ENCODE measurements around the gene C22orf15.

The C22orf15 gene

DNA sequence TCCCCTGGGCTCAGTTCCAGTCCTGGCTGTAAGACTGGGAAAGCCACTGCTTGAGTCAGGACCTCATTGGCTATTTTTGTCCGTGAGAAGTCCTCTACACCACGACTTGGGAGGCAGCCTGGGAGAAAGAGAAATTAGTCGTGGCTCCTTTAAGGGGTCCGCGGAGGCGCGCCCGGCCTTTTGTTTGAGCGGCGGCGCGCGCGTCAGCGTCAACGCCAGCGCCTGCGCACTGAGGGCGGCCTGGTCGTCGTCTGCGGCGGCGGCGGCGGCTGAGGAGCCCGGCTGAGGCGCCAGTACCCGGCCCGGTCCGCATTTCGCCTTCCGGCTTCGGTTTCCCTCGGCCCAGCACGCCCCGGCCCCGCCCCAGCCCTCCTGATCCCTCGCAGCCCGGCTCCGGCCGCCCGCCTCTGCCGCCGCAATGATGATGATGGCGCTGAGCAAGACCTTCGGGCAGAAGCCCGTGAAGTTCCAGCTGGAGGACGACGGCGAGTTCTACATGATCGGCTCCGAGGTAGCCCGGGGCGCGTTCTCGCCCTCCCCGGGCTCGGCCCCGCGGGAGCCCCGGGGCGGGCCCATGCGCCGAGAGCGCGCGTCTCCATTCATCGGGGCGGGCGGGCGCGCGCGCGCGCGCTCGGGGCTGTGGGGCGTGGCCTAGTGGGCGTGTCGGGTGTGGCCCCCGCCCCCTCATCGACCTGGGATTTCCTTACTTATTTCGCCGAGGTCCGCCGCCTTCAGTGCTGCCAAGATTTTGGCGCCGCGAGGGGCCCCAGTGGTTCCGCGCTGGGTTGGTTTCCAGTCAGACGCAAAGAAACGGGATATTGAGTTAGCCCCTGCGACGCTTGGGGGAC, 24.2 kb downstream of the C22orf15 start, which contains the start of gene SMARCB1:
Gene SMARCB1, plus strand, starts transcription at position 215 of the 848 bp plus-strand sequence. Its CDS starts 204 bp downstream, at position 419.
- DNase-seq (ENCODE audit: low read depth in 2 of 3, low spot score in 2 of 3) = peak; percentile 80 to 91 (median 91)

DNA sequence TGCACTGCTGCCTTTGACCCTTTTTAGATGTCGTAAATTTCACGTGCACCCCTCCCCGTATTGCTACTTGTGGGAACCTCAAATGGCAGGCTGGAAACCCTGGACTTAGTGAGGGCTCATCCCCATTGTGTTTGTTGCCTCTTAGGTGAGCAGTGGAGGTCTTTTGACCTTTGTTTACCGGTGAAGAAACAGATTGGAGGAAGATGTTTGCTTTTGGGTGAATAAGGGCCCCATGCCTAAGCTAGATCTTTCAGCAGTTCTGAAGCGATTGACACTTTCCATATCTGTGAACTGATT, 24.8 kb downstream of the C22orf15 start:
- no peak for DNase-seq (ENCODE audit: low read depth in 2 of 3, low spot score in 2 of 3)

DNA sequence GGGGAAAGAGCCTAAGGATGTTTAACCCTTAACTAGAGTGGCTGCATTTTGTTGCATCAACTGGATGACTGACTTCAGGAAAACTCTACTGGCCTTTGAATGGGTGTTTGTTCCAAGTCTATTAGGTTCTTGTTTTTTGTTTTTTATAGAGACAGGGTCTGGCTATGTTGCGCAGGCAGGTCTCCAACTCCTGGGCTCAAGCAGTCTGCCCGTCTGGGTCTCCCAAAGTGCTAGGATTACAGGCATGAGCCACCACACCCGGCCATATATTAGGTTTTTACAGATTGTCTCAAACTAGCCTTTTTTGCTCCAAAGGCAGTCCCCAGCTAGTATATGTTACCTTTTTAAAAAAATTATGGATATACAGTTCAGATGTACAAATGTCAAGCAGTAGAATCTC, 25.1 kb downstream of the C22orf15 start:
- DNase-seq (ENCODE audit: low read depth in 2 of 3, low spot score in 2 of 3) = no peak

DNA sequence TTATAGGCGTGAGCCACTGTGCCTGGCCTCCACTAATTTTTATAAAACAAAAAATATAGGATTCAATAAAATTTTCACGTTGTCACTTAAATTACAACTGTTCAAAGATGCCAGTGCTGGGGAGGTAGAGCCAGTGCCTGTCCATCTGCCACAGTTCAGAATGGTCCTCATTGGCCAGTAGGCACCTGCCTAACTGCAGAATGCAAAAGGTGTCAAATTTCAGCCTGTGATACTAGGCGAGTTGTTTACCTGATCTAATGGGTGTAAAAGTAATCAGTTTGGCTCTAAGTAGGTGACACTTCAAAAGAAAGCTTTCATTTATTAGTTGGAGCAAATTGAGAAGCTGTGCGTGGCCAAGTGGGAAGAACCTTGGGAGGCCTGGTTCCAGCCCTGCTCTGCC, 26.3 kb downstream of the C22orf15 start:
- no peak for DNase-seq (ENCODE audit: low read depth in 2 of 3, low spot score in 2 of 3)

GRCh38 chr22:23789638-23790037, 26.8 kb downstream of the C22orf15 start:
- no peak for DNase-seq (ENCODE audit: low read depth in 2 of 3, low spot score in 2 of 3)

GRCh38 chr22:23790819-23791737, 28.3 kb downstream of the C22orf15 start:
- no peak for DNase-seq (ENCODE audit: low read depth in 2 of 3, low spot score in 2 of 3)

DNA sequence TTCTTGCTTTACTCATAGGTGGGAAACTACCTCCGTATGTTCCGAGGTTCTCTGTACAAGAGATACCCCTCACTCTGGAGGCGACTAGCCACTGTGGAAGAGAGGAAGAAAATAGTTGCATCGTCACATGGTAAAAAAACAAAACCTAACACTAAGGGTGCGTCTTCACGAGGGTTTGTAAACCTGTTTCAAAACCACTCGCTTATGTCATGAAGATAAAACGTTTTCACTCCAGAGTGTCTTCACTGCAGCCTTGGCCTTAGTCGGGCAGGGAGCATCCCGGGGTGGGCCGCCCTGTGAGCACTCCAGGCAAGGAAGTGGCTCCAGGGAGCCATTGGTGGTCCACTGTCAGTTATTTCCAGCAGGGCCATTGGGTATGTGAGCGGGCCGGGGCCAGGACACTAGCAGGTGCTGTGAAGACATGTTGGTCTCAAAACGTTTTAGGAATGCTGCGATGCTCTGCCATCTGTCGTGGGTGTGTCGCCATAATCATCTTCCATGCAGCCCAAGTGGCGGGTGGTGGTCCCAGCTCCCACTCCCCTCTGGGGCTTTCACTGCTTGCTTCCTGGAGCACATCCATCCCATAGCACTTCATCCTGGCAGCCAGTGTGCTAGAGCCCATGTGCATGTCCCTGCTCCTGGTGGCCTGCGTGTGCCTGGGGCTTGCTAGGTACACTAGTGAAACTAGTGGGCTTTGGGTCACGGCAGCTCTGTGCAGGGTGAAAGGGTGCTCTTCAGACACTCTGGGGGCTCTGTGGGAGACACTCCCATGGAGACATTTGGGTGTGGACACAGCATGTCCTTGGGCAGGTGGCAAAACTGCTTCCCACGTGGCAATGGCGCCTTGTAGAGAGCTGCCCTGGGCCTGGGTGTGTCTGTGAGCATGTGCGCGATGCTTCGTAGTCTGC, 29.2 kb downstream of the C22orf15 start:
- no peak for DNase-seq (ENCODE audit: low read depth in 2 of 3, low spot score in 2 of 3)

- DNase-seq (ENCODE audit: low read depth in 2 of 3, low spot score in 2 of 3) = no peak
These were observed 30.5 kb downstream of the C22orf15 start for GRCh38 chr22:23793326-23793725.

GRCh38 chr22:23796461-23796860, 33.7 kb downstream of the C22orf15 start:
- no peak for DNase-seq (ENCODE audit: low read depth in 2 of 3, low spot score in 2 of 3)

- no peak for DNase-seq (ENCODE audit: low read depth in 2 of 3, low spot score in 2 of 3)
These were observed 37.8 kb downstream of the C22orf15 start for GRCh38 chr22:23800297-23801237.

GRCh38 chr22:23801238-23801821, 38.5 kb downstream of the C22orf15 start:
- DNase-seq (ENCODE audit: low read depth in 2 of 3, low spot score in 2 of 3) = no peak

DNA sequence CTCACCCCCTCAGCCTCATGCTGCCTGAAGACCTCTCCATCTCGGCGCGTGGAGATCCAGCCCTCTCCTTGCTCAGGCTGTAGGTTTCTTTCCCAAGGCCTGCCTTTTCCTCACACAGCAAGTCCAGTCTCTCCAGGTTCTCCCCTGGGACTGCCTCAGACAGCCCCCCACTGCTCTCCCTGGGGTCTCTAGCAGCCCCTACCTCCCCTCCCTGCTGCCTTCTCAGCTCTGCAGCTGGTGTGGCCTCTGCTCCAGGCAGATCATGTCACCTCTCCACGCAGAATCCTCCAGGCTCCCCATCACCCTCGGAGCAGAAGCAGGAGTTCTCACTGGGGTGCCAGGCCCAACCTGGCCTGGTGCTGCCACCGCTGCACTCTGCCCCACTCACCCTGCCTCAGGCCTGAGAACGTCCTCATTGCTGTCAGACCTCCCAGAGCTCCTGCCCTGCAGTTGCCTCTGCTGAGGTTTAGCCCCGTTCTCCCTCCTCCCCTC, 39.1 kb downstream of the C22orf15 start:
- no peak for DNase-seq (ENCODE audit: low read depth in 2 of 3, low spot score in 2 of 3)

DNA sequence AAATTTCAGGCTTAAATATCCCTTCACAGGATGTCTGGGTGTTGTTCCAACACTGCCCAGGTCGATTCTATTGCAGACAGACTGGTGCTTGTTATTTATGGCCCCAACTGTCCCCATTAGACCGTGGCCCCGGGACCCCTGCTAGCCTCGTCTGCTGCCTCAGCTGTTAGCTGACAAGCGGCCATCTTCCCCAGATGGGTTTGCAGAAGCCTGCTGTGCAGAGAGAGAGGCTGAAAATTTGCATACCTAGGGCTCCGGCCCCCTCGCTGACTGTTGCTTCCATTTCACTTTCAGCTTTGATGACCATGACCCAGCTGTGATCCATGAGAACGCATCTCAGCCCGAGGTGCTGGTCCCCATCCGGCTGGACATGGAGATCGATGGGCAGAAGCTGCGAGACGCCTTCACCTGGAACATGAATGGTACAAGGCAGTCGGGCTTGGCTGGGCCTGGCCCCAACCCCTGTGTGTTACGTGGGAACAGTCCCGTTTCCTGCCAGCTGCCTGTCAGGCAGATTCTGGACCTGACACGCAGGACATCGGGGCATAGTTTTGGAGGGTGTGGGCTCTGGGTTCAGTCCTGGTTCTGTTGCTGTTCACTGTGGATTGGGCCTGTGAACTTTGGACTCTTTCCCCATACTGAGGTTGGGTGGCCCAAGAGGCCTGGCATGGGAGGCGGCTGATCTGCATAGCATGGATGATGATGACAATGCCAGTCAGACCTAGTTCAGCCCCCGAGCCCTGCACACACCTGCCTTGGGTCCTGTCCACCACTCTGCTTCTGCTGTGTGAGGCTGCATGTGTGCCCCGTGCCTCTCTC, 40.4 kb downstream of the C22orf15 start:
- no peak for DNase-seq (ENCODE audit: low read depth in 2 of 3, low spot score in 2 of 3)

GRCh38 chr22:23804781-23805291, 42.0 kb downstream of the C22orf15 start:
- DNase-seq (ENCODE audit: low read depth in 2 of 3, low spot score in 2 of 3) = no peak

DNA sequence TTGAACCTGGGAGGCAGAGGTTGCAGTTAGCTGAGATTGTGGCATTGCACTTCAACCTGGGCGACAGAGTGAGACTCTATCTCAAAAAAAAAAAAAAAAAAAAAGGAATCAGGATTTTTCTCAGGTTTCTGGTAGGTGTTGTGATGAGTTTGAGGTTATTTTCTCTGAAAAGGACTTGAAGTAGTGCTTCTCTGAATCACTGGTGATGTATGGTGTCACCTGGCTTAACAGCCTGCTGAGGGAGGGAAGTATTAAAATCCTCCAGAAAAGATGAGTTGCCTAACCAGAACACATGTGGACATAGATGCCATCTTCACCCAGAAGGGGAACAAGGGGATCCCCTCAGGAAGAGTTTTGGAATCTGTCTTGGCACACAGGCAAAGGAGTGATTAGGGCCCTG, 44.0 kb downstream of the C22orf15 start:
- DNase-seq (ENCODE audit: low read depth in 2 of 3, low spot score in 2 of 3) = no peak

DNA sequence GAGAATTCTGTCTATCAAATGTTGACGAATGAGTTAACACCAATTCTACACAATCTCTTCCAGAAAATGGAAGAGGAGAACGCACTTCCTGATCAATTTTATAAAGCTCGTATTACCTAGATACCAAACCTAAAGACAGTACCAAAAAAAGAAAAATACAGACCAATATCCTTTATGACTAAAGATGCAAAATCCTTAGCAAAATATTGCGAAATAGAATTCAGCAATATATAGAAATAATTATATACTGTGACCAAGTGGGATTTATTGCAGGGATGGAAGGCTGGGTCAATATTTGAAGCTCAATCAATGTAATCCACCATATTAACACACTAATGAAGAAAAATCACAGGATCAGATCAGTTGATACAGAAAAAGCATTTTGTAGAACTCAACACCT, 49.6 kb downstream of the C22orf15 start:
- no peak for DNase-seq (ENCODE audit: low read depth in 2 of 3, low spot score in 2 of 3)
